Measurements from ENCODE around the gene ATP8B3. TPM values are rescaled to one million over a fixed set of nuclear protein-coding genes. Genes with fewer than 3 reads are reported as not detected.
A peak's percentile ranks its signal among the peaks of the same experiment; 100 is the strongest.

The ATP8B3 gene
- total RNA-seq, 4 donors from 2014 or later, result 0.21 to 2.4 (median 1.2) TPM

DNA sequence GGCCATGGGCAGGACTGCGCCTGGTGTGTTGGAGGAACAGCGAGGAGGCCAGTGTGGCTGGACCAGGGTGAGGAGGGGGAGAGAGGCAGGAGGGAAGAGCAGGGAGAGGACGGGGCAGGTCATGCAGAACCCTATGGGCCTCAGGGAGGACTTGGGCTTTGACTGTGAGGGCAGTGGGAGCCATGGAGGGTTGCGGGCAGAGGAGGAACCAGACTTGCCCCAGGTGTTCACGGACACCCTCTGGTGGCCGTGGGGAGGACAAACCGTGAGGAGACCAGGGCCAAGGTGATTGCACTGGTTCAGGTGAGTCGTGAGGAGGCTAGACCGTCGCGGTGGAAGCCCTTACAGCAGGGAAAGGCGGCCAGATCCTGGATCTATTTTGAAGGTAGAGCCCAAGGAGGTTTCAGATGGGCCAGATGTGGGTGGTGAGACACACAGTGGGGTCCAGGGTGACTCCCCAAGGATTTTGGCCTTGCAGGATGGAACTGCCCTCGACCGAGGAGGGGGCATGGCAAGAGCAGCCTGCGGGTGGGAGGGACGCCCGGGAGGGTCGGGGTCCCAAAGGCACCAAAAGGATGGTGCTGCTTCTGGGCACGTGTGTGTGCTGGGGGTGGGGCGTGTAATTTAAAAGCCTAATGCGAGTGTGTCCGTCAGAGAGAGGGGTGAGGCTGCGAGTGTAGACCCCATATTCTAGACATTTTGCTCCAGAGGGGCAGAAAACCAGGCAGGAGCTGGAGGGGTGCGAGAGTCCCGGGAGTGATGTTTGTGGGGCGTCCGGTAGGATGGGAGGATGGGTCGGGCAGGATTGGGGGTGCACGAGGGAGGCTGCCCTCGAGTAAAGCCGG lies 39.0 kb upstream of the ATP8B3 start:
- TF ChIP-seq, protein P1, sequence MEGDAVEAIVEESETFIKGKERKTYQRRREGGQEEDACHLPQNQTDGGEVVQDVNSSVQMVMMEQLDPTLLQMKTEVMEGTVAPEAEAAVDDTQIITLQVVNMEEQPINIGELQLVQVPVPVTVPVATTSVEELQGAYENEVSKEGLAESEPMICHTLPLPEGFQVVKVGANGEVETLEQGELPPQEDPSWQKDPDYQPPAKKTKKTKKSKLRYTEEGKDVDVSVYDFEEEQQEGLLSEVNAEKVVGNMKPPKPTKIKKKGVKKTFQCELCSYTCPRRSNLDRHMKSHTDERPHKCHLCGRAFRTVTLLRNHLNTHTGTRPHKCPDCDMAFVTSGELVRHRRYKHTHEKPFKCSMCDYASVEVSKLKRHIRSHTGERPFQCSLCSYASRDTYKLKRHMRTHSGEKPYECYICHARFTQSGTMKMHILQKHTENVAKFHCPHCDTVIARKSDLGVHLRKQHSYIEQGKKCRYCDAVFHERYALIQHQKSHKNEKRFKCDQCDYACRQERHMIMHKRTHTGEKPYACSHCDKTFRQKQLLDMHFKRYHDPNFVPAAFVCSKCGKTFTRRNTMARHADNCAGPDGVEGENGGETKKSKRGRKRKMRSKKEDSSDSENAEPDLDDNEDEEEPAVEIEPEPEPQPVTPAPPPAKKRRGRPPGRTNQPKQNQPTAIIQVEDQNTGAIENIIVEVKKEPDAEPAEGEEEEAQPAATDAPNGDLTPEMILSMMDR (IDR thresholded peaks at IDR 0.05), result no peak
- TF ChIP-seq POLR2A (IDR thresholded peaks at IDR 0.05) (no peak), EP300 (IDR thresholded peaks at IDR 0.05) (no peak)
- WGBS, 2 donors, result 58 to 59% methylated on average over 31 of the region's 31 CpGs
- Histone ChIP-seq H3K27ac (peak overlapping the region in 3 of 4 donors; percentile 31 to 94 (median 54)), H3K27me3 (peaks cover 0 to 5% of the 10 kb centered on the region in 2 donors), H3K4me3 (peak overlapping the region in 1 of 4 donors; percentile 25), H3K4me1 (peaks cover 6 to 71% (median 39%) of the 10 kb centered on the region in 4 donors), H3K36me3 (peaks cover 0 to 6% (median 0%) of the 10 kb centered on the region in 3 donors), H3K9me3 (no peaks in the 10 kb centered on the region)
- DNase-seq (ENCODE audit: low spot score in 2 of 2), result no peak

DNA sequence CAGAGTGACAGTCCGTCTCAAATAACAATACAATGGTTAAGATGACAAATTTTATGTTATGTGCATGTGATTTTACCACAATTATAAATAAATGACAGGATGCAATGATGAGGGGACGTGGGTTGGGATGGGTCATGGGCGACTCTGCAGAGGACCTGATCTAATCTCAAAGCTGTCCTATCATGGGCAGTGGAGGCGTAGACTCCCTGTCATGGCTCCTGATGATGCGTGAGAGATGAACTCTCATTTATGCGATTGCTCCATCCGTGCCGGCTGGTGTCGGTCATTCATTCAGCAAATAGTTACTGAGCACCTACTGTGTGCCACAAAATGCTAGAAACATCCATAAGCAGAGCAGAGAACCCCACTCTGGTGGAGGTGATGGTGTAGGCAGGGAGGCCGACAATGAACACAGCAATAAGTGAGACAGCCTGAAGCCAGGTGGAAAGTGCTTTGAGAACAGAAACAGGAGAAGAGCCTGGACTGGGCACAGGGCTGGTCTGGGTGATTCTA lies 37.9 kb upstream of the ATP8B3 start:
- WGBS, 2 donors, result 79 to 88% methylated on average over 10 of the region's 10 CpGs
- Histone ChIP-seq H3K9me3 (no peaks in the 10 kb centered on the region), H3K27me3 (peaks cover 0 to 2% of the 10 kb centered on the region in 2 donors), H3K36me3 (peaks cover 0 to 14% (median 0%) of the 10 kb centered on the region in 3 donors), H3K27ac (no peak overlapping the region), H3K4me1 (peaks cover 6 to 71% (median 43%) of the 10 kb centered on the region in 4 donors), H3K4me3 (no peak overlapping the region)
- no peak for DNase-seq (ENCODE audit: low spot score in 2 of 2)
- no peak for TF ChIP-seq POLR2A (IDR thresholded peaks at IDR 0.05)
- TF ChIP-seq, protein P1 (IDR thresholded peaks at IDR 0.05), result no peak
- TF ChIP-seq EP300 (IDR thresholded peaks at IDR 0.05), result no peak

DNA sequence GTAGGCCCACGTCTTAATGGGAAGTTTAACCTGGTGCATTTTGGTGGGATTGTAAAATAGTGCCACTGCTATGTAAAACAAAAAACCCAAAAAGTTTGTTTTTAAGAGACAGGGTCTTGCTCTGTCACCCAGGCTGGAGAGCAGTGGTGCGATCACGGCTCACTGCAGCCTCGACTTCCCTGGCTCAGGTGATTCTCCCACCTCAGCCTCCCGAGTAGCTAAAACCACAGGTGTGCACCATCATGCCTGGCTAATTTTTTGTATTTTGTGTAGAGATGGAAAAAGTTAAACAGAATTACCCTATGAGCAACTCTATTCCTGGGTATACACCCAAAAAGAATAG lies 37.0 kb upstream of the ATP8B3 start:
- Histone ChIP-seq H3K4me3 (peak overlapping the region in 1 of 4 donors; percentile 89), H3K4me1 (peaks cover 6 to 71% (median 48%) of the 10 kb centered on the region in 4 donors)
- WGBS, 2 donors, result 67 to 71% methylated on average over 5 of the region's 5 CpGs

DNA sequence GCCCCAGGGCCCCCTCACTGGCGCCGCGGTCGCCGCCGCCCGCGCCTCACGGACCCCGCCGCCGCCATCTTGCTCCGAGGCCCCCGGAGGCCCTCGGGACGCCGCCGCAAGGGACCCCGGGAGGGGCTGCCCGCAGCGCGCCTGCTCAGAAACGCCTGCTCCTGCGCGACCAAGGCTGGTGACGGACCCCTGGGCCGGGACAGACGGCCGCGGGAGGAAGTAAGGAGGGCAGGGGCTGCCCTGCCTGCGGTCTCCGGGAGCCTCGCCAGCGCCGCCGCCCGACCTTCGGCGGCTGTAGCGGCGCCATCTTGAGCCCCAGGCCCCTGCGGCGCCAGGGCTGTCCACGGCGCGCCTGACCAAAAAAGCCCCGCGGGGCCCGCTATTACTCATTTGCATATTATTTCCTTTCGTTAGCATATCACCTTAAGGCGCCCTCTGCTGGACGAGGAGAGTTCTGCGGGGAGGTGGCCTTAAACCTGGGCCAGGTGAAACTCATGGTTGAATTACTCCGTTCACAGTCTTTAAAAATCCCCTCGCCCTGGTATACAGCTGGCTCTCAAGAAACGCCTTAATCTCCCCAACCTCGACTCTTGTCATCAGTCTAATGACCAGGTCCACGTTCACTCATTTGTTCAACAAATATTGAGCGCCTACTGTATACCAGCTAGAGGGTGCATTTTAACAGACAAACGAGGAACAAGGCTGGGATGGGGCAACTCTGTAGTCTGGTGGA lies 36.5 kb upstream of the ATP8B3 start, which contains the start of gene REXO1:
Gene REXO1 (minus strand): TSS at position 85 of the 733 bp plus-strand sequence. CDS start 125 bp downstream, outside the sequence.
- peak; percentile 17 to 61 for TF ChIP-seq POLR2A (IDR thresholded peaks at IDR 0.05)
- TF ChIP-seq EP300 (IDR thresholded peaks at IDR 0.05), result peak in 1 of 2 donors; percentile 82
- TF ChIP-seq, protein P1 (IDR thresholded peaks at IDR 0.05), result peak; percentile 88 to 95 (median 92)
- peaks cover 0 to 18% (median 0%) of the 10 kb centered on the region in 3 donors for H3K36me3 ChIP-seq
- peak; percentile 91 to 98 for DNase-seq (ENCODE audit: low spot score in 2 of 2)
- peak within 1 kb of the TSS; percentile 69 to 92 (median 80) for H3K4me3 ChIP-seq
- peak within 1 kb of the TSS; percentile 98 to 100 (median 98) for H3K27ac ChIP-seq
- 2 to 3% methylated on average over 47 to 60 of the region's 60 CpGs for WGBS, 2 donors
- peaks cover 6 to 71% (median 48%) of the 10 kb centered on the region in 4 donors for H3K4me1 ChIP-seq
- H3K27me3 ChIP-seq, result no peaks in the 10 kb centered on the region
- no peaks in the 10 kb centered on the region for H3K9me3 ChIP-seq

More for the DNA sequence above, 37.0 kb upstream of the ATP8B3 start:
- H3K9me3 ChIP-seq, result no peaks in the 10 kb centered on the region
- TF ChIP-seq, protein P1 (IDR thresholded peaks at IDR 0.05), result no peak
- TF ChIP-seq POLR2A (IDR thresholded peaks at IDR 0.05) (no peak), EP300 (IDR thresholded peaks at IDR 0.05) (no peak)
- peak overlapping the region in 2 of 4 donors; percentile 98 to 100 for H3K27ac ChIP-seq
- peaks cover 0 to 18% (median 0%) of the 10 kb centered on the region in 3 donors for H3K36me3 ChIP-seq
- no peak for DNase-seq (ENCODE audit: low spot score in 2 of 2)
- H3K27me3 ChIP-seq, result no peaks in the 10 kb centered on the region
